Trophoblast cell (in vitro differentiated cells and primary cell): ENCODE results near the gene IVD.

ENCODE experiments used
- DNase-seq, 2 donors: peaks; one replicate each; pipeline ENCODE4 v3.0.0-alpha.2; 2016
- H2AFZ ChIP-seq: 2 replicates; pipeline ENCODE4 v1.6.1; 2013; ENCODE audit warnings: low read length, moderate library complexity, mild to moderate bottlenecking; ENCODE audit not compliant: insufficient read depth, poor library complexity
- H2AK5ac ChIP-seq: 2 replicates; pipeline ENCODE4 v1.6.1; 2013; ENCODE audit warnings: mild to moderate bottlenecking, low read length
- H2BK120ac ChIP-seq: 2 replicates; pipeline ENCODE4 v1.6.1; 2013; ENCODE audit warnings: low read length, mild to moderate bottlenecking, moderate library complexity; ENCODE audit not compliant: insufficient read depth, poor library complexity
- H2BK12ac ChIP-seq: 2 replicates; pipeline ENCODE4 v1.6.1; 2013; ENCODE audit warnings: mild to moderate bottlenecking, low read length, moderate library complexity
- H2BK5ac ChIP-seq: 2 replicates; pipeline ENCODE4 v1.6.1; 2013; ENCODE audit warnings: low read length, low read depth, moderate library complexity, mild to moderate bottlenecking; ENCODE audit not compliant: poor library complexity
- H3K14ac ChIP-seq: 2 replicates; pipeline ENCODE4 v1.6.1; 2013; ENCODE audit warnings: mild to moderate bottlenecking, low read length
- H3K18ac ChIP-seq: 2 replicates; pipeline ENCODE4 v1.6.1; 2013; ENCODE audit warnings: mild to moderate bottlenecking, low read length
- H3K23ac ChIP-seq: 2 replicates; pipeline ENCODE4 v1.6.1; 2013; ENCODE audit warnings: low read length
- H3K27ac ChIP-seq: 2 replicates; pipeline ENCODE4 v1.5.1; 2013; ENCODE audit warnings: low read depth, mild to moderate bottlenecking, inconsistent platforms, low read length, moderate library complexity
- H3K27me3 ChIP-seq: 2 replicates; pipeline ENCODE4 v1.6.1; 2013; ENCODE audit warnings: inconsistent platforms, mild to moderate bottlenecking, low read length, moderate library complexity; ENCODE audit not compliant: insufficient read depth
- H3K36me3 ChIP-seq, 2 experiments: 1 replicate in 1 of 2; 2 replicates in 1 of 2; pipeline ENCODE4 v1.6.1; 2013; ENCODE audit warnings: low read length in 2 of 2, mild to moderate bottlenecking in 2 of 2, moderate library complexity in 1 of 2; ENCODE audit not compliant: insufficient read depth in 2 of 2, control insufficient read depth in 1 of 2
- H3K4ac ChIP-seq: 2 replicates; pipeline ENCODE4 v1.6.1; 2013; ENCODE audit warnings: low read depth, mild to moderate bottlenecking, low read length, moderate library complexity
- H3K4me1 ChIP-seq, 2 experiments: 1 replicate in 1 of 2; 2 replicates in 1 of 2; pipeline ENCODE4 v1.6.1; 2013; ENCODE audit warnings: low read length in 2 of 2, mild to moderate bottlenecking in 2 of 2, moderate library complexity in 1 of 2; ENCODE audit not compliant: insufficient read depth in 2 of 2, control insufficient read depth in 1 of 2
- H3K4me2 ChIP-seq: 2 replicates; pipeline ENCODE4 v1.6.1; 2013; ENCODE audit warnings: inconsistent platforms, mild to moderate bottlenecking, low read length, moderate library complexity
- H3K4me3 ChIP-seq: 2 replicates; pipeline ENCODE4 v1.5.1; 2013; ENCODE audit warnings: mild to moderate bottlenecking, low read depth, low read length, inconsistent platforms
- H3K79me1 ChIP-seq: one replicate; pipeline ENCODE4 v1.6.1; 2013; ENCODE audit warnings: low read length
- H3K79me2 ChIP-seq: 2 replicates; pipeline ENCODE4 v1.6.1; 2013; ENCODE audit warnings: low read length, mild to moderate bottlenecking; ENCODE audit not compliant: control insufficient read depth, insufficient read depth, poor library complexity
- H3K9ac ChIP-seq: 2 replicates; pipeline ENCODE4 v1.6.1; 2013; ENCODE audit warnings: mild to moderate bottlenecking, low read length
- H3K9me3 ChIP-seq: 2 replicates; pipeline ENCODE4 v1.6.1; 2013; ENCODE audit warnings: low read depth, mild to moderate bottlenecking, control low read depth, inconsistent platforms, low read length; ENCODE audit not compliant: insufficient read depth
- H4K12ac ChIP-seq: 2 replicates; pipeline ENCODE4 v1.6.1; 2013; ENCODE audit warnings: low read depth, mild to moderate bottlenecking, low read length, moderate library complexity
- H4K8ac ChIP-seq: 2 replicates; pipeline ENCODE4 v1.6.1; 2013; ENCODE audit warnings: low read depth, mild to moderate bottlenecking, low read length, moderate library complexity
- H4K91ac ChIP-seq: one replicate; pipeline ENCODE4 v1.6.1; 2013; ENCODE audit warnings: low read depth, mild to moderate bottlenecking, low read length, moderate library complexity
- WGBS: extraction: QIAGEN DNeasy Blood & Tissue Kit; methylation state at CpG from one replicate; pipeline ENCODE4 v1.1.7; 2013; ENCODE audit warnings: missing lambda C conversion rate; ENCODE audit not compliant: insufficient read length, insufficient coverage; ENCODE audit errors: extremely low coverage; 5-methylcytosine and 5-hydroxymethylcytosine counted together

The IVD gene

DNA sequence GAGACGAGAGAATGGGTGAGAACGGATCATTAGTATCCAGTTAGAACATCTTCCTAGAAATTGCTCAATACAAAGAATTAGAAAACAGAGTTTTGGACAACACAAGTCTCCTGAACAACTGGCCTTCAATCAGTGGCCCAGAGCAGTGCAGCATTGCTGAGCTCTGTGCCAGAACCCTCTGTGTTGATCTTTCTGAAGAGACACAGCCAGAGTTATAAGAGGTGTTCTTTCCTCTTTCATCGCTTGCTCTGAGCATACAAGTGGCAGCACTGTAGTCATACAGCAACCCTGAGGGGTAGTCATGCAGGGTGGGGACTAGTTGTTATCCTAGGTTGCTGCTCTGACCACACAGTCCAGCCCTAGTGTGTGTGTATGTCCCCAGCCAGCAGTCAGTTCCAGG lies 19.1 kb upstream of the IVD start:
- H4K8ac ChIP-seq: no peak overlapping the region
- H3K4me2 ChIP-seq: no peak overlapping the region
- H2AK5ac ChIP-seq: no peak overlapping the region
- H3K4me1 ChIP-seq: peaks cover 0 to 5% of the 10 kb centered on the region in 2 experiments
- no peak overlapping the region for H4K91ac ChIP-seq
- H3K23ac ChIP-seq: no peak overlapping the region
- WGBS: no CpG with 5 or more reads among the region's 3 CpGs
- peaks cover 2% of the 10 kb centered on the region for H3K9me3 ChIP-seq
- no peak for DNase-seq
- peaks cover 5% of the 10 kb centered on the region for H3K79me2 ChIP-seq
- H3K27ac ChIP-seq: no peak overlapping the region
- H3K4me3 ChIP-seq: no peak overlapping the region
- no peak overlapping the region for H3K9ac ChIP-seq
- H2BK120ac ChIP-seq: no peak overlapping the region
- peaks cover 6% of the 10 kb centered on the region for H3K79me1 ChIP-seq
- H3K18ac ChIP-seq: no peak overlapping the region
- no peak overlapping the region for H4K12ac ChIP-seq
- H2BK5ac ChIP-seq: no peak overlapping the region
- no peak overlapping the region for H3K14ac ChIP-seq
- no peak overlapping the region for H2BK12ac ChIP-seq
- no peaks in the 10 kb centered on the region for H3K27me3 ChIP-seq
- H2AFZ ChIP-seq: no peak overlapping the region
- no peak overlapping the region for H3K4ac ChIP-seq
- peaks cover 25 to 36% of the 10 kb centered on the region in 2 experiments for H3K36me3 ChIP-seq

- Histone ChIP-seq H3K79me2 (no peaks in the 10 kb centered on the region), H3K4ac (no peak overlapping the region), H2BK120ac (no peak overlapping the region), H2AFZ (no peak overlapping the region), H2AK5ac (no peak overlapping the region), H2BK12ac (no peak overlapping the region), H3K4me1 (no peaks in the 10 kb centered on the region), H4K12ac (no peak overlapping the region), H3K4me2 (no peak overlapping the region), H3K18ac (no peak overlapping the region), H3K9me3 (peaks cover 2% of the 10 kb centered on the region), H4K8ac (no peak overlapping the region), H3K27ac (no peak overlapping the region), H3K36me3 (peaks cover 33 to 47% of the 10 kb centered on the region in 2 experiments), H3K4me3 (no peak overlapping the region), H3K9ac (no peak overlapping the region), H3K23ac (no peak overlapping the region), H3K27me3 (no peaks in the 10 kb centered on the region), H4K91ac (no peak overlapping the region), H2BK5ac (no peak overlapping the region), H3K79me1 (no peaks in the 10 kb centered on the region), H3K14ac (no peak overlapping the region)
- no CpG with 5 or more reads among the region's 13 CpGs for WGBS
- DNase-seq: peak; percentile 93 to 99
Observed at GRCh38 chr15:40388941-40389823, 16.4 kb upstream of the IVD start.

GRCh38 chr15:40389824-40390595 lies 15.6 kb upstream of the IVD start:
- Histone ChIP-seq H3K36me3 (peaks cover 39 to 48% of the 10 kb centered on the region in 2 experiments), H4K8ac (no peak overlapping the region), H3K27me3 (no peaks in the 10 kb centered on the region), H2AFZ (no peak overlapping the region), H2BK120ac (no peak overlapping the region), H3K79me1 (no peaks in the 10 kb centered on the region), H4K12ac (no peak overlapping the region), H3K4ac (no peak overlapping the region), H3K79me2 (no peaks in the 10 kb centered on the region), H3K27ac (no peak overlapping the region), H3K14ac (no peak overlapping the region), H4K91ac (no peak overlapping the region), H3K4me3 (no peak overlapping the region), H3K9ac (no peak overlapping the region), H3K18ac (no peak overlapping the region), H3K4me1 (no peaks in the 10 kb centered on the region), H2BK12ac (no peak overlapping the region), H2BK5ac (no peak overlapping the region), H2AK5ac (no peak overlapping the region), H3K4me2 (no peak overlapping the region), H3K23ac (no peak overlapping the region), H3K9me3 (peaks cover 2% of the 10 kb centered on the region)
- WGBS: no CpG with 5 or more reads among the region's 2 CpGs
- DNase-seq: no peak

DNA sequence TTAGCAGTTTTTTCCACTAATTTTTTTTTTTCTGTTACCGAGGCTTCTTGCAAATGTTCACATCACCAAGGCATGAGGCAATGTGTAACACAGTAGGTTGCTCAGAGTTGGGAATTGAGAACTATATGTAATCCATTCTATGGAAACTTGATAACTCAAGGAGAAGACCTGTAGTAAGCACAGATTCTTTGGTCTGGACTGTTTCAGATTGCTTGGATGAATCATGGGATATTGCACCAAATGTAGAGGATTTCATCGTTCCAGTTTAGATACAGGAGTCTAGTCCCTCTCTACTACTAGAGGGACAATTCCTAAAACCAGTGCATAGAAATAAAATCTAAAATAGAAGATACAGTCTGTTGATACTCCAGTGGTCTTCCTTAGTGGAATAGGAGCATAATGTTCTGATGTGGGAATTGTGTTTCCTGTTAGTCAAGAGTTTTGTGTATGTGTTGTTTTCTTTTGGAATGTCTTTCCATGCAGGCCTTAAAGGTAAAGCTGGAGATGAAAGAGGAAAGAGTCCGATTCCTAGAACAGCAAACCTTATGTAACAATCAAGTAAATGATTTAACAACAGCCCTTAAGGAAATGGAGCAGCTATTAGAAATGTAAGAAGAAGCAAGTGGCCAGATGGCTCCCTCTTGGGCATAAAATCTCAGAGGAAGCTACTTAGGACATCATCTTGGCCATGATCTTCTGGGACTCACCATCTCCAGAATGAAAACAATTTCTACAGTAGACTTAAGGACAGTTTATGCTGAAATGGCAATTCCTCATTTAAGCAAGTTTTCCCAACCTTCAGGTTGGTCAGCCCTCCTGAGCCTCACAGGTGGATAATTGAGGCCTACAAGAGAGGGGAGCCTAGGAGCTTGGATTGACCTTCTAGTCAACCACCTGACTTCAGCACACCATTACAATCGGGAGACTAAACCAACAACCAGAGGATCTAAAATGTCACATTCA lies 12.3 kb upstream of the IVD start:
- WGBS: no CpG with 5 or more reads among the region's 4 CpGs
- DNase-seq: no peak
- H3K4me3 ChIP-seq: no peak overlapping the region

More for the DNA sequence above, 12.3 kb upstream of the IVD start:
- Histone ChIP-seq H3K4ac (no peak overlapping the region), H3K9ac (no peak overlapping the region), H2BK120ac (no peak overlapping the region), H3K79me2 (no peaks in the 10 kb centered on the region), H2AK5ac (no peak overlapping the region), H3K4me2 (no peak overlapping the region), H3K36me3 (peaks cover 28 to 29% of the 10 kb centered on the region in 2 experiments), H3K23ac (no peak overlapping the region), H4K12ac (no peak overlapping the region), H4K91ac (no peak overlapping the region), H2BK5ac (no peak overlapping the region), H3K14ac (no peak overlapping the region), H3K4me1 (no peaks in the 10 kb centered on the region), H4K8ac (no peak overlapping the region), H3K27me3 (no peaks in the 10 kb centered on the region), H3K79me1 (no peaks in the 10 kb centered on the region), H3K18ac (no peak overlapping the region), H2BK12ac (no peak overlapping the region), H3K27ac (no peak overlapping the region), H3K9me3 (no peaks in the 10 kb centered on the region), H2AFZ (no peak overlapping the region)
